ENCODE data around the gene TMEM239.

The TMEM239 gene

GRCh38 chr20:2859330-2860121, 43.4 kb downstream of the TMEM239 start:
- DNase-seq: no peak

DNA sequence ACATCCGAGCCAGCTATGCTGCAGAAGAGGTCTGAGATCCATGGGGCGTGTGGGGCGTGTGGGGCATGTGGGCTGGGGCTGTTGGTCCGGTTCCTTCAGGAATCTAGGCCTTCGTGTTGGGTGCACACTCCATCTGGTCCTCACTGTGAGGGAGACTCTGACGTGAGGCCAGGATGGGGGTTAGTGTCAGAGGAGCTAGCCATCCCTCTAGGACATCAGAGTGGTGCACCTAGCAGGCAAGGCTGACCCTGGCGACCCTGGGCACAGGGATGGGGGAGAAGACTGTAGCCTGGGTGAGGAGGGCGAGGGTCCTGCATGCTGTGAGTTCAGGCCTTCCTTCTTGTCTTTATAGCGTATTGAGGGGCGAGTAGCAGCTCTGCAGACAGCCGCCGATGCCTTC, 48.5 kb downstream of the TMEM239 start:
- DNase-seq: no peak

GRCh38 chr20:2865101-2865500, 48.9 kb downstream of the TMEM239 start:
- DNase-seq: no peak

GRCh38 chr20:2865630-2866029, 49.5 kb downstream of the TMEM239 start:
- DNase-seq: no peak

- DNase-seq: no peak
Measured at GRCh38 chr20:2866236-2866635, 50.1 kb downstream of the TMEM239 start.

DNA sequence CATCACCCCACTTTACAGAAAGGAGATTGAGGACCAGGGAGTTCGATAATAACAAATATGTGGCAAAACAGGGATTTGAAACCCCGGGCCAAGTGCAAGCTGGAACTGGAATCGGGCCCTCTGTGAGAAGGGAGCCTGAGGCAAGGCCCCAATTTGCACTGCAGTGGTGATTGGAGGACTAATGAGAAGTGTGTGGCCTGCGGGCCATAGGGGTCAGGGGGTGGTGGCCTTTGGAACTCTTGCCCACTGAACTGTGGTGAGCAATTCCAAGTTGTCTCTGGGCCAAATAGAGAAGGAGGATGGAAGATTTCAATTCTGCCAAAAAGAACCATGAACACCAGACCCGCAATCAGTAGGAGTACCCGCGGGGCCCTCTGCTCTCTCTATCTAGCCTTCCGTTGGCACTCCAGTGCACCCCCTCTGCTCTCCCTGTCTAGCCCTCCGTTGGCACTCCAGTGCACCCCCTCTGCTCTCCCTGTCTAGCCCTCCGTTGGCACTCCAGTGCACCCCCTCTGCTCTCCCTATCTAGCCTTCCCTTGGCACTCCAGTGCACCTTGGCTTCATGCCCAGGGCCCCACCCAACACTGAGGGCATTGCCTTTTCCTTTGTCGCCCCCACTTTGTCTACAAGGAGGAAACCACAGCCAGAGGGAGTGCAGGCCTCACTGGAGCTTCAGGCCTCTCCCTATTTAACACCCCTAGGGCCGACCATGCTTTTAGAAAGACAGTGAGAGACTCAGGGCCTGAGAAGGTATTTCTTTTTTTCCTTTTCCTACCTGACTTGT, 51.1 kb downstream of the TMEM239 start:
- no peak for DNase-seq
